Renal cortex interstitium (tissue), 11 donors: ENCODE data around the gene OLIG1. TPM values are rescaled to one million over a fixed set of nuclear protein-coding genes. Genes with fewer than 3 reads are reported as not detected.

ENCODE experiments used
- DNase-seq, 11 donors: peaks; one replicate each; pipeline ENCODE4 v3.0.0-alpha.2; 2013; ENCODE audit warnings: low read depth in 9 of 11, low spot score in 4 of 11; ENCODE audit errors: extremely low read depth in 1 of 11
- polyA plus RNA-seq, 3 donors: library from polyadenylated mRNA; unstranded; fragments of 120-200 nt; gene quantifications; one replicate each; pipeline ENCODE4 v1.2.1, GENCODE V29; 2013; ENCODE audit not compliant: insufficient read length in 3 of 3

The OLIG1 gene
- polyA plus RNA-seq, 3 donors, result 0.11 to 0.90 (median 0.41) TPM

DNA sequence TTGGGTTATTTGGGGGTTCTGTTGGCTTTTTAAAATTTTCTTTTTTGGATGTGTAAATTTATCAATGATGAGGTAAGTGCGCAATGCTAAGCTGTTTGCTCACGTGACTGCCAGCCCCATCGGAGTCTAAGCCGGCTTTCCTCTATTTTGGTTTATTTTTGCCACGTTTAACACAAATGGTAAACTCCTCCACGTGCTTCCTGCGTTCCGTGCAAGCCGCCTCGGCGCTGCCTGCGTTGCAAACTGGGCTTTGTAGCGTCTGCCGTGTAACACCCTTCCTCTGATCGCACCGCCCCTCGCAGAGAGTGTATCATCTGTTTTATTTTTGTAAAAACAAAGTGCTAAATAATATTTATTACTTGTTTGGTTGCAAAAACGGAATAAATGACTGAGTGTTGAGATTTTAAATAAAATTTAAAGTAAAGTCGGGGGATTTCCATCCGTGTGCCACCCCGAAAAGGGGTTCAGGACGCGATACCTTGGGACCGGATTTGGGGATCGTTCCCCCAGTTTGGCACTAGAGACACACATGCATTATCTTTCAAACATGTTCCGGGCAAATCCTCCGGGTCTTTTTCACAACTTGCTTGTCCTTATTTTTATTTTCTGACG, 41.1 kb upstream of the OLIG1 start:
- no peak for DNase-seq

- DNase-seq, result no peak
Observed at GRCh38 chr21:33029385-33029921, 40.5 kb upstream of the OLIG1 start.

DNA sequence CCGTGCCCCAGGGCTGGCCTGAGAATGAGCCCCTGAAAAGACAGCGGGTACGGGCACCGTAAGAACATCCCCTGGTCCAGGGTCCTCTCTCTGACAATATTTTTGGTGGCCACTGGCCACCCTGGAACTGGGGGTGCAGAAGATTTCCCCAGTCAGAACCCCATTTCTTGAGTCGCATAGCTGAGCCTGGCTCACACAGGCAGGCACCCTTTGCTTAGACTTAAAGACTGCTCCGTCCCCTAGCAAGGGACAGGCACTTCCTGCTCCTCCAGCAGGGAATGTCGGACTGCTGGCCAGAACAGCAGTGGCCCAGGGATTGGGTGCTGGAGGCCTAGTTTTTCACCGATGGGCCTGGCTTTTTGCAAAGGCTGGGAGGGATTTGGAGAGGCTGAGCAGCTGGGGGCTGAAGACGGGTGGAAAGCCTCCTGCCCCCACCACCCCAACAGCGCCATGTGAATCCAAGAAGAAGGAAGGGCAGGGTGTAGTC, 39.9 kb upstream of the OLIG1 start:
- DNase-seq, result no peak

DNA sequence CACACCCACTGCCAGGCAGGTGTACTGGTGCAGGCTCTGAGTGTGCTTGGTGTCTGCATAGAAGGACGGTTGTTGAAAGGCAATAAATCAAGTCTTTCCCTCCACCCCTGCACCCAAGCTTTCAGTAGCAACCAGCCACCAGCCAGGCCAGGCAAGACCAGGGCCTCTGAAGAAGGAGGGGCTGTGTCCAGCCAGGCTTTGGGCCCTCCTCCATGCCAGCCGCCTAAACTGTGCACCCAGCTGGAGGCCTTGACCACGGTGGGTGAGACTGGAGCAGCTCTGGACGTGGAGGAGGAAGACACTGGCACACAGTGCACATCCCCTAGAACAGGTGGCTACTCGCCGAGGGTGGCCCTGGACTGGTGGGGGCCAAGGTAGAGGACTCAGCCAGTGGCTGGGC, 39.3 kb upstream of the OLIG1 start:
- no peak for DNase-seq

DNA sequence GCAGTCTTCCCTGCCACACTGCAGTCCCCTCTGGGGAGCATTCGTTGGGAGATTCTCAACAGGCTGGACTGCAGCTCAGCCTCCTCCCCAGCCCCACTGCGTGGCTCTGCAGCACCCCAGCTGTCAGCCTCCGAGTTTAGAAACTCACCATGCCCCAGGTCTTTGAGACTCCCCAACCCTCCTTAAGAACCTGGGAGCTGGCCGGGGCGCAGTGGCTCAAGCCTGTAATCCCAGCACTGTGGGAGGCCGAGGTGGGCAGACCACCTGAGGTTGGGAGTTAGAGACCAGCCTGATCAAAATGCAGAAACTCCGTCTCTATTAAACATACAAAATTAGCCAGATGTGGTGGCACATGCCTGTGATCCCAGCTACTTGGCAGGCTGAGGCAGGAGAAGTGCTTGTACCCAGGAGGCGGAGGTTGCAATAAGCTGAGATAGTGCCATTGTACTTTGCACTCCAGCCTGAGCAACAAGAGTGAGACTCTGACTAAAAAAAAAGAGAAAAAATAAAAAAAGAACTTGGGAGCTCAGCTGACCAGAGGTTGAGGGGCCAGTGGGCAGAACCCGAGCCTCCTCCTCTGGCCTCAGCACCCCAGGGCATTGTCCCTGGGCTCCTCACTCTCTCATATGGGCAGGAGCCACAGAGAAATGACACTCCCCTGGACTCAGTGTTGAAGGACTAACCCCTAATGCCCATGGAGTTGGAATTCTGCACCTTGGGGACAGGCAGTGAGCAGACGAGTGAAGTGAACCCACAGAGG, 38.6 kb upstream of the OLIG1 start:
- no peak for DNase-seq

GRCh38 chr21:33032434-33033047, 37.4 kb upstream of the OLIG1 start:
- no peak for DNase-seq

- DNase-seq, result no peak
Observed at GRCh38 chr21:33033094-33033951, 36.6 kb upstream of the OLIG1 start.

GRCh38 chr21:33033961-33034413, 36.0 kb upstream of the OLIG1 start:
- DNase-seq, result no peak

DNA sequence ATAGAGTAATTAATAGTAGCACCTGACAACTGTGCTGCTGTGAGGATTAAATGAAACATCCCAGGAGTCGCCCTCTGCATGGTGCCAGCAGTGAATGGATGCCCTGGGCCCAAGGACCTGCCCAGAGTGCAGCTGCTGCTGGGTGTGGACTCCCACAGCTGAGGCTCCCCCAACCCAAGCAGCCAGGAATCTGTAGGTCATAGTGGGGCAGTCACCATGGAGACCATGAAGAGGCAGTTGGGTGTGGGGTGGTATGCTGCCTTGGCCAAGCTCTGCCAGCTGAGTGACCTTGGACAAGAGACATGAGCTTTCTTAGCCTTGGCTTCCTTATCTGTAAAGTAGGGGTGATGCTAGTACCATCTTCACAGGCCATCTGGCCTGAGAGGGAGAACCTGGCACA, 34.8 kb upstream of the OLIG1 start:
- DNase-seq, result no peak

DNA sequence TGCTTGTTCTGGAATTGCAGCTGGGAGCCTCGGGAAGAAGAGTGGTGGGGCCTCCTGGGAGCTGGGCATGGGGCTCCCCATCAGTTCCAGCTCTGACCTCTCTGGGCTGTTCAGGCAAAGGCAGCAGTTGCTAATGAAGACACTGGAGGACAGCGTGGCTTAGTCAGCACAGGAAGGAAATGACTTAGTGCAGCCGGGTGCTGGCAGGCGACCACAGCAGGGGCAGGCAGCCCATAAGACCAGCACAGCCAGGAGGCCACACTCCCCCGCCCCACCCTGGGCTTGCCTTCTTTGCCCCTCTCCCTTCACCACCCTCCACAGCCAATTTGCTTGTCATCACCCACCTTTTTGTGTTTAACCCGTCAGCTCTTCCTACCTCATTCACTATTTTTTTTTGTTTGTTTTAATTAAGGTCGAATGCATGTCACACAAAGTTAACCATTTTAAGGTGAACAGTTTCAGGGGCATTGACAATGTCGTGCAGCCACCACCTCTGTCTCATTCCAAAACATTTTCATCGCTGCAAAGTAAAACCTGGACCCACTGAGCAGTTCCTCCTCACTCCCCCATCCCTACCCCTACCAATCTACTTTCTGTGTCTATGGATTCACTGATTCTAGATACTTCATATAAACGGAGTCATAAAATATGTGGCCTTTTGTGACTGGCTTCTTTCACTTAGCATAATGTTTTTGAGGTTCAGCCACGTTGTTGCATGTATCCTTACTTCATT, 33.3 kb upstream of the OLIG1 start:
- no peak for DNase-seq

- no peak for DNase-seq
Observed at GRCh38 chr21:33037501-33037900, 32.4 kb upstream of the OLIG1 start.

GRCh38 chr21:33039536-33039935, 30.4 kb upstream of the OLIG1 start:
- DNase-seq, result no peak

- DNase-seq, result no peak
Observed at GRCh38 chr21:33040215-33040614, 29.7 kb upstream of the OLIG1 start.

GRCh38 chr21:33041981-33042380, 28.0 kb upstream of the OLIG1 start:
- DNase-seq, result no peak

DNA sequence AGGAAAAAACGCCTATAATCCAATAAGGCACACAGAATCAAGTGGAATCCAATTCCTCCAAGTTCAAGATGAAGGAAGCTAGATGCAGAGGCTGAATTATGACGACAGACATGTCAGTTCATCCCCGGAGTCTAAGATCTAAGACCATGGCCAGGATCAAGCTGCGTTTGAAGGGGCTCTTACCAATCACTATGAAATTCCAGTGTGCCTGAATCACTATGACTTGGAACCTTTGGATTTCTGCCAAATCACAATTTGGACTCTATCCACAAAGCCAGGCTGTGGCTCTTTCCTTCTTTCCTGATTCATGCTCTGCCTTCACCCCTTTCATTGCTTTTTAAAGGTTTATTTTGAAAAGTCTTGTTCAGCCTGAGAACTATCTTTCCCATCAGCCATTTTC, 27.1 kb upstream of the OLIG1 start:
- no peak for DNase-seq

DNA sequence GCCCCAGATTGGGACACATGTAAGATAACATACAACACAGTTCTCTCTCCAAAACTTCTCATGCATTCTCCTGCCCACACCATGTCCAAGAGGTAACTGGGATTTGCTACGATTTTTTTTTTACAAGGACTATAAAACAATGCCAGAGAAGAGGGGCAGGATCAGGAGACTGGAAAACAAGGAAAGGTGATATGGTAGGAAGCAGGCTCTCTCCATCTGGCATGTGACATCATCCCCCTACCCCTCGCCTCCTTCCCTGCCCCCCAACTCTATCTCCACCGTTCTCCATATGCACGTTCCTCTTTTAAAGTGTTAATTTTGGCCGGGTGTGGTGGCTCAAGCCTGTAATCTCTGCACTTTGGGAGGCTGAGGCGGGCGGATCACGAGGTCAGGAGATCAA, 23.5 kb upstream of the OLIG1 start:
- DNase-seq, result no peak

GRCh38 chr21:33047231-33047630, 22.7 kb upstream of the OLIG1 start:
- DNase-seq, result no peak

GRCh38 chr21:33051925-33052324, 18.0 kb upstream of the OLIG1 start:
- DNase-seq, result no peak

DNA sequence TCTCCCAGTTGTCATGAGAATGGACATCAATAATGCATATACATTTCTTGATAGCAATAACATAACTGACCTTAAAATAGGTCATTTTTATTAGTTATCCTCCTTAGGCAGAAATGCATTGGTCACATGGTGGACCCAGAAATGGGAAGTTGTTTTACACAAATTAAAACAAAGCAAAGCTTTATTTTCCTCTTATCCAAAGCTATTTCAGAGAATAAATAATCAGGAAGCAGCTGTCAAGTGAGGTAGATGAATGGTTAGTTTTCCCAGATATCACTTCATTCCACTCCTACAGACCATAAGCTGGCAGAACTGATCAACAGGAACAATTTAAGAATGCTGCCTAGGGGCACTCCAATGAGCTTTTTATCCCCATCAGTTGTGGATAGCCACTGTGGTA, 16.0 kb upstream of the OLIG1 start:
- no peak for DNase-seq
